ENCODE measurements around the gene EHMT1.
"Not testable (repeated sequence)": the region's sequence is repeated elsewhere in the genome, so short reads cannot be mapped to it uniquely, and the experiment has no call there.

Gene EHMT1

GRCh38 chr9:137764981-137765380 lies 146.2 kb downstream of the EHMT1 start:
- no peak for DNase-seq

GRCh38 chr9:137765536-137765935 lies 146.7 kb downstream of the EHMT1 start:
- DNase-seq = no peak

- no peak for DNase-seq
Measured at GRCh38 chr9:137771580-137771979, 152.8 kb downstream of the EHMT1 start.

- DNase-seq = no peak
Measured at GRCh38 chr9:137772281-137772873, 153.6 kb downstream of the EHMT1 start.

- DNase-seq = no peak
Measured at GRCh38 chr9:137774775-137775386, 156.1 kb downstream of the EHMT1 start.

GRCh38 chr9:137776306-137776995 lies 157.6 kb downstream of the EHMT1 start:
- DNase-seq = no peak

- DNase-seq = no peak
Measured at GRCh38 chr9:137777761-137778160, 159.0 kb downstream of the EHMT1 start.

- no peak for DNase-seq
Measured at GRCh38 chr9:137778336-137778735, 159.5 kb downstream of the EHMT1 start.

GRCh38 chr9:137778914-137779313 lies 160.1 kb downstream of the EHMT1 start:
- DNase-seq = no peak

GRCh38 chr9:137780031-137780430 lies 161.2 kb downstream of the EHMT1 start:
- DNase-seq = not testable (repeated sequence)

GRCh38 chr9:137781906-137782585 lies 163.2 kb downstream of the EHMT1 start:
- DNase-seq = no peak

- DNase-seq = no peak
Measured at GRCh38 chr9:137783521-137783920, 164.7 kb downstream of the EHMT1 start.

- DNase-seq = no peak
Measured at GRCh38 chr9:137784046-137784445, 165.2 kb downstream of the EHMT1 start.

GRCh38 chr9:137784641-137785513 lies 166.1 kb downstream of the EHMT1 start:
- DNase-seq = no peak

- no peak for DNase-seq
Measured at GRCh38 chr9:137785704-137786161, 166.9 kb downstream of the EHMT1 start.

- DNase-seq = no peak
Measured at GRCh38 chr9:137786511-137786920, 167.7 kb downstream of the EHMT1 start.

- no peak for DNase-seq
Measured at GRCh38 chr9:137787381-137787780, 168.6 kb downstream of the EHMT1 start.

GRCh38 chr9:137787786-137788505 lies 169.1 kb downstream of the EHMT1 start:
- DNase-seq = no peak

GRCh38 chr9:137788561-137789294 lies 169.9 kb downstream of the EHMT1 start:
- no peak for DNase-seq

GRCh38 chr9:137789295-137789895 lies 170.6 kb downstream of the EHMT1 start:
- DNase-seq = no peak

GRCh38 chr9:137791947-137792346 lies 173.1 kb downstream of the EHMT1 start:
- no peak for DNase-seq

Measured in suppressor macrophage treated with lipopolysaccharide for 4 hours (primary cell).